22Rv1 (cell line): ENCODE data around the gene NIT2.

Experiments used
- ZFX ChIP-seq: fragments of 450-650 bp; IDR thresholded peaks from 2 replicates; pipeline ENCODE4 v1.6.1; 2017; ENCODE audit warnings: antibody characterized with exemption, borderline replicate concordance
- TF ChIP-seq, protein P1 (sequence below): fragments of 450-650 bp; IDR thresholded peaks from 2 replicates; pipeline ENCODE4 v1.5.1; 2017; ENCODE audit warnings: mild to moderate bottlenecking

DNA sequence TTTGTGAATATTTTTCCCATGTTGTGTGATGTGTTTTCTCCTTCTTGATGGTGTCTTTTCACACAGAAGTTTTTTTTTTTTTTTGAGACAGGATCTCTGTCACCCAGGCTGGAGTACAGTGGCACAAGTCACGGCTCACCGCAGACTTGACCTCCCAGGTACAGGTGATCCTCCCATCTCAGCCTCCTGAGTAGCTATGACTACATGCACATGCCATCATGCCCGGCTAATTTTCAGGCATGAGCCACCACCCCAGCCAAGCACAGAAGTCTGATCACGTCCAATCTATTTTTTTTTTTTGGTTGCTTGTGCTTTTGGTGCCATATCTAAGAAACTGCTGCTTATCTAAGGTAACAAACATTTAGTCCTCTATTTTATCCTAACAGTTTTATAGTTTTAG is 41.7 kb downstream of the NIT2 start:
- TF ChIP-seq, protein P1, sequence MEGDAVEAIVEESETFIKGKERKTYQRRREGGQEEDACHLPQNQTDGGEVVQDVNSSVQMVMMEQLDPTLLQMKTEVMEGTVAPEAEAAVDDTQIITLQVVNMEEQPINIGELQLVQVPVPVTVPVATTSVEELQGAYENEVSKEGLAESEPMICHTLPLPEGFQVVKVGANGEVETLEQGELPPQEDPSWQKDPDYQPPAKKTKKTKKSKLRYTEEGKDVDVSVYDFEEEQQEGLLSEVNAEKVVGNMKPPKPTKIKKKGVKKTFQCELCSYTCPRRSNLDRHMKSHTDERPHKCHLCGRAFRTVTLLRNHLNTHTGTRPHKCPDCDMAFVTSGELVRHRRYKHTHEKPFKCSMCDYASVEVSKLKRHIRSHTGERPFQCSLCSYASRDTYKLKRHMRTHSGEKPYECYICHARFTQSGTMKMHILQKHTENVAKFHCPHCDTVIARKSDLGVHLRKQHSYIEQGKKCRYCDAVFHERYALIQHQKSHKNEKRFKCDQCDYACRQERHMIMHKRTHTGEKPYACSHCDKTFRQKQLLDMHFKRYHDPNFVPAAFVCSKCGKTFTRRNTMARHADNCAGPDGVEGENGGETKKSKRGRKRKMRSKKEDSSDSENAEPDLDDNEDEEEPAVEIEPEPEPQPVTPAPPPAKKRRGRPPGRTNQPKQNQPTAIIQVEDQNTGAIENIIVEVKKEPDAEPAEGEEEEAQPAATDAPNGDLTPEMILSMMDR: no peak
- TF ChIP-seq ZFX: no peak
